ENCODE measurements around the gene SIRPD. TPM values are rescaled to one million over a fixed set of nuclear protein-coding genes. Genes with fewer than 3 reads are reported as not detected.

The SIRPD gene
- not detected in 2 replicates for total RNA-seq
- 0.33 TPM for total RNA-seq (2013)
- not detected in 2 replicates for polyA plus RNA-seq
- polyA minus RNA-seq, result not detected in 2 replicates

- Mint-ChIP-seq H3K27me3 (peaks cover 20% of the 10 kb centered on the region), H3K9me3 (ENCODE audit: insufficient read depth) (peaks cover 2% of the 10 kb centered on the region), H3K4me1 (peaks cover under 1% of the 10 kb centered on the region), H3K27ac (no peak within 1 kb of the TSS), H3K4me3 (no peak within 1 kb of the TSS)
- no peak within 1 kb of the TSS for H3K9ac ChIP-seq (ENCODE audit: low read length)
- H3K27ac ChIP-seq (ENCODE audit: low read length in 2 of 2), result no peak within 1 kb of the TSS
- no peak within 1 kb of the TSS for H3K4me3 ChIP-seq (ENCODE audit: control extremely low read depth in 1 of 5, extremely low read depth in 1 of 5, insufficient read depth in 1 of 5, low read depth in 2 of 5, low read length in 4 of 5)
- H3K36me3 ChIP-seq (replicated peaks in 1 of 2; ENCODE audit: control extremely low read depth in 1 of 2, control insufficient read depth in 1 of 2, extremely low read depth in 1 of 2, insufficient read depth in 2 of 2, low read length in 1 of 2), result no peaks in the 10 kb centered on the region
- H3K4me2 ChIP-seq (replicated peaks; ENCODE audit: low read depth, low read length, poor library complexity, severe bottlenecking), result no peak within 1 kb of the TSS
- ATAC-seq (ENCODE audit: low read depth), result no peak
- POLR2A ChIA-PET, result no interaction called here
- H3K4me1 ChIP-seq (ENCODE audit: control insufficient read depth in 2 of 2, insufficient read depth in 2 of 2, low read length in 2 of 2), result no peaks in the 10 kb centered on the region
- no peak for DNase-seq
- no peak within 1 kb of the TSS for H2AFZ ChIP-seq (ENCODE audit: insufficient read depth, low read depth, low read length, poor library complexity, severe bottlenecking)
- H3K9me3 ChIP-seq (ENCODE audit: control extremely low read depth in 1 of 3, control insufficient read depth in 2 of 3, insufficient read depth in 1 of 3, low read length in 2 of 3), result peaks cover 0 to 5% (median 4%) of the 10 kb centered on the region in 3 donors
- no peaks in the 10 kb centered on the region for H3K27me3 ChIP-seq (replicated peaks in 1 of 4; ENCODE audit: control extremely low read depth in 1 of 4, control insufficient read depth in 3 of 4, insufficient read depth in 4 of 4, low read length in 3 of 4)
- CTCF ChIA-PET, result no interaction called here
- H4K20me1 ChIP-seq (ENCODE audit: control insufficient read depth, insufficient read depth, low read length, poor library complexity, severe bottlenecking), result no peaks in the 10 kb centered on the region
- 100% methylated on average over 2 of the region's 2 CpGs for WGBS (ENCODE audit: insufficient coverage)
- no peak for TF ChIP-seq CTCF (IDR thresholded peaks at IDR 0.05)
- no peak for TF ChIP-seq EZH2 (IDR thresholded peaks at IDR 0.05; ENCODE audit: borderline replicate concordance, insufficient read depth, low read depth, low read length, poor library complexity, severe bottlenecking)
- intact Hi-C loops (cut with micrococcal nuclease), result no loop called here
- H3K79me2 ChIP-seq (ENCODE audit: control insufficient read depth, insufficient read depth, low read length), result no peaks in the 10 kb centered on the region
Observed at GRCh38 chr20:1557605-1558004, at the start of gene SIRPD. Gene SIRPD (minus strand): TSS chr20:1557705. CDS start chr20:1557653, 52 bp downstream.

GRCh38 chr20:1600736-1601135 lies 43.2 kb upstream of the SIRPD start:
- H3K4me1 Mint-ChIP-seq, result no peaks in the 10 kb centered on the region
- H3K4me3 Mint-ChIP-seq, result no peak overlapping the region
- no peak overlapping the region for H3K9ac ChIP-seq (ENCODE audit: low read length)
- H4K20me1 ChIP-seq (ENCODE audit: control insufficient read depth, insufficient read depth, low read length, poor library complexity, severe bottlenecking), result no peaks in the 10 kb centered on the region
- H3K27ac Mint-ChIP-seq, result no peak overlapping the region
- TF ChIP-seq EZH2 (IDR thresholded peaks at IDR 0.05; ENCODE audit: borderline replicate concordance, insufficient read depth, low read depth, low read length, poor library complexity, severe bottlenecking) (no peak), CTCF (IDR thresholded peaks at IDR 0.05) (no peak)
- H3K36me3 ChIP-seq (replicated peaks in 1 of 2; ENCODE audit: control extremely low read depth in 1 of 2, control insufficient read depth in 1 of 2, extremely low read depth in 1 of 2, insufficient read depth in 2 of 2, low read length in 1 of 2), result no peaks in the 10 kb centered on the region
- no peaks in the 10 kb centered on the region for H3K79me2 ChIP-seq (ENCODE audit: control insufficient read depth, insufficient read depth, low read length)
- no peaks in the 10 kb centered on the region for H3K4me1 ChIP-seq (ENCODE audit: control insufficient read depth in 2 of 2, insufficient read depth in 2 of 2, low read length in 2 of 2)
- H3K27me3 ChIP-seq (replicated peaks in 1 of 4; ENCODE audit: control extremely low read depth in 1 of 4, control insufficient read depth in 3 of 4, insufficient read depth in 4 of 4, low read length in 3 of 4), result no peaks in the 10 kb centered on the region
- no peak overlapping the region for H2AFZ ChIP-seq (ENCODE audit: insufficient read depth, low read depth, low read length, poor library complexity, severe bottlenecking)
- no peak overlapping the region for H3K4me2 ChIP-seq (replicated peaks; ENCODE audit: low read depth, low read length, poor library complexity, severe bottlenecking)
- WGBS (ENCODE audit: insufficient coverage), result 93% methylated on average over 2 of the region's 5 CpGs
- H3K4me3 ChIP-seq (ENCODE audit: control extremely low read depth in 1 of 5, extremely low read depth in 1 of 5, insufficient read depth in 1 of 5, low read depth in 2 of 5, low read length in 4 of 5), result no peak overlapping the region
- ATAC-seq (ENCODE audit: low read depth) (no peak), DNase-seq (no peak)
- no peaks in the 10 kb centered on the region for H3K9me3 ChIP-seq (ENCODE audit: control extremely low read depth in 1 of 3, control insufficient read depth in 2 of 3, insufficient read depth in 1 of 3, low read length in 2 of 3)
- ChIA-PET CTCF (no interaction called here), POLR2A (no interaction called here)
- no peaks in the 10 kb centered on the region for H3K27me3 Mint-ChIP-seq
- no peak overlapping the region for H3K27ac ChIP-seq (ENCODE audit: low read length in 2 of 2)
- intact Hi-C loops (cut with micrococcal nuclease), result no loop called here
- H3K9me3 Mint-ChIP-seq (ENCODE audit: insufficient read depth), result no peaks in the 10 kb centered on the region
